Measurements from ENCODE around the gene NUP62.

- TF ChIP-seq, protein P1, sequence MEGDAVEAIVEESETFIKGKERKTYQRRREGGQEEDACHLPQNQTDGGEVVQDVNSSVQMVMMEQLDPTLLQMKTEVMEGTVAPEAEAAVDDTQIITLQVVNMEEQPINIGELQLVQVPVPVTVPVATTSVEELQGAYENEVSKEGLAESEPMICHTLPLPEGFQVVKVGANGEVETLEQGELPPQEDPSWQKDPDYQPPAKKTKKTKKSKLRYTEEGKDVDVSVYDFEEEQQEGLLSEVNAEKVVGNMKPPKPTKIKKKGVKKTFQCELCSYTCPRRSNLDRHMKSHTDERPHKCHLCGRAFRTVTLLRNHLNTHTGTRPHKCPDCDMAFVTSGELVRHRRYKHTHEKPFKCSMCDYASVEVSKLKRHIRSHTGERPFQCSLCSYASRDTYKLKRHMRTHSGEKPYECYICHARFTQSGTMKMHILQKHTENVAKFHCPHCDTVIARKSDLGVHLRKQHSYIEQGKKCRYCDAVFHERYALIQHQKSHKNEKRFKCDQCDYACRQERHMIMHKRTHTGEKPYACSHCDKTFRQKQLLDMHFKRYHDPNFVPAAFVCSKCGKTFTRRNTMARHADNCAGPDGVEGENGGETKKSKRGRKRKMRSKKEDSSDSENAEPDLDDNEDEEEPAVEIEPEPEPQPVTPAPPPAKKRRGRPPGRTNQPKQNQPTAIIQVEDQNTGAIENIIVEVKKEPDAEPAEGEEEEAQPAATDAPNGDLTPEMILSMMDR (IDR thresholded peaks at IDR 0.05; ENCODE audit: control extremely low read depth in 1 of 3, insufficient read depth in 1 of 3, low read depth in 1 of 3, low read length in 3 of 3), result peak in 1 of 3 experiments; percentile 33; a peak in 2 of 4 replicates
- TF ChIP-seq CBX5 (IDR thresholded peaks at IDR 0.05; ENCODE audit: low read depth, low read length), result no peak
- TF ChIP-seq POLR2AphosphoS5 (IDR thresholded peaks at IDR 0.05; ENCODE audit: low read depth, low read length), result peak; percentile 23; the same call in 1 of the 2 replicates
- no peak for TF ChIP-seq SUZ12 (IDR thresholded peaks at IDR 0.05; ENCODE audit: low read length)
- TF ChIP-seq JUND (IDR thresholded peaks at IDR 0.05; ENCODE audit: low read length), result no peak
- TF ChIP-seq EP300 (IDR thresholded peaks at IDR 0.05; ENCODE audit: borderline replicate concordance in 1 of 2, low read depth in 2 of 2, low read length in 2 of 2), result no peak
- TF ChIP-seq POLR2A (IDR thresholded peaks at IDR 0.05; ENCODE audit: control extremely low read depth in 1 of 2, low read depth in 2 of 2, low read length in 2 of 2), result no peak
- no peak for TF ChIP-seq GTF2F1 (IDR thresholded peaks at IDR 0.05; ENCODE audit: borderline replicate concordance, low read depth, low read length)
- TF ChIP-seq RBBP5 (IDR thresholded peaks at IDR 0.05; ENCODE audit: borderline replicate concordance, low read depth, low read length), result no peak
Measured at GRCh38 chr19:49915271-49915670, 14.0 kb downstream of the NUP62 start.

Measured in H1 (cell line).